GM23248 (cell line): ENCODE measurements around the gene NT5DC1. TPM values are rescaled to one million over a fixed set of nuclear protein-coding genes. Genes with fewer than 3 reads are reported as not detected.
A peak's percentile ranks its signal among the peaks of the same experiment; 100 is the strongest.

Experiments used
- DNase-seq: peaks from one replicate; pipeline ENCODE4 v3.0.0-alpha.2; 2015
- H2AFZ ChIP-seq: fragments of 200-600 bp; sonication (generic); 2 replicates; pipeline ENCODE4 v1.6.1; 2016; ENCODE audit warnings: antibody characterized with exemption
- H3F3A ChIP-seq: fragments of 200-600 bp; sonication (generic); 2 replicates; pipeline ENCODE4 v1.6.1; 2016; ENCODE audit warnings: mild to moderate bottlenecking, antibody characterized with exemption, mixed run types; ENCODE audit not compliant: insufficient read depth
- H3K27ac ChIP-seq: fragments of 200-600 bp; sonication (generic); 2 replicates; pipeline ENCODE4 v1.5.1; 2016; ENCODE audit warnings: mild to moderate bottlenecking
- H3K27me3 ChIP-seq: fragments of 200-600 bp; sonication (generic); replicated peaks from 2 replicates; pipeline ENCODE4 v1.6.1; 2016; ENCODE audit warnings: mild to moderate bottlenecking; ENCODE audit not compliant: insufficient read depth
- H3K36me3 ChIP-seq: fragments of 200-600 bp; sonication (generic); 2 replicates; pipeline ENCODE4 v1.6.1; 2016; ENCODE audit warnings: low read depth, mild to moderate bottlenecking
- H3K4me1 ChIP-seq: fragments of 200-600 bp; sonication (generic); 2 replicates; pipeline ENCODE4 v1.6.1; 2016; ENCODE audit warnings: mild to moderate bottlenecking; ENCODE audit not compliant: insufficient read depth
- H3K4me2 ChIP-seq: fragments of 200-600 bp; sonication (generic); one replicate; pipeline ENCODE4 v1.6.1; 2016; ENCODE audit warnings: mild to moderate bottlenecking; ENCODE audit not compliant: unreplicated experiment
- H3K4me3 ChIP-seq: fragments of 200-600 bp; sonication (generic); 2 replicates; pipeline ENCODE4 v1.5.1; 2016; ENCODE audit warnings: mild to moderate bottlenecking
- H3K79me2 ChIP-seq: fragments of 200-600 bp; sonication (generic); 2 replicates; pipeline ENCODE4 v1.6.1; 2016; ENCODE audit warnings: mild to moderate bottlenecking; ENCODE audit not compliant: insufficient read depth
- H3K9ac ChIP-seq: fragments of 200-600 bp; sonication (generic); 2 replicates; pipeline ENCODE4 v1.6.1; 2016; ENCODE audit warnings: mild to moderate bottlenecking
- H3K9me2 ChIP-seq: fragments of 200-600 bp; sonication (generic); 2 replicates; pipeline ENCODE4 v1.6.1; 2016; ENCODE audit warnings: mixed run types, mild to moderate bottlenecking, moderate library complexity; ENCODE audit not compliant: insufficient read depth
- H3K9me3 ChIP-seq: fragments of 200-600 bp; sonication (generic); one replicate; pipeline ENCODE4 v1.6.1; 2017; ENCODE audit warnings: low read depth
- H4K20me1 ChIP-seq: fragments of 200-600 bp; sonication (generic); 2 replicates; pipeline ENCODE4 v1.6.0; 2016; ENCODE audit not compliant: insufficient read depth
- EZH2 ChIP-seq: fragments of 200-600 bp; sonication (generic); IDR thresholded peaks from 2 replicates; pipeline ENCODE4 v1.6.1; 2018; ENCODE audit warnings: antibody characterized with exemption, mild to moderate bottlenecking; ENCODE audit not compliant: insufficient read depth, poor library complexity, severe bottlenecking
- EZH2phosphoT487 ChIP-seq: fragments of 200-600 bp; sonication (generic); IDR thresholded peaks from 2 replicates; pipeline ENCODE4 v1.6.1; 2018; ENCODE audit warnings: antibody characterized with exemption, moderate library complexity, mild to moderate bottlenecking, low read depth; ENCODE audit not compliant: insufficient read depth
- WGBS, 2 experiments: methylation state at CpG; one replicate each; pipeline ENCODE4 v1.1.6; 2015 to 2017; ENCODE audit warnings: low lambda C conversion rate in 2 of 2, low coverage in 1 of 2; ENCODE audit errors: missing lambda C conversion rate in 2 of 2; 5-methylcytosine and 5-hydroxymethylcytosine counted together
- in situ Hi-C: fragments of 300-500 bp; cut with MboI; formaldehyde crosslinking; loops from 2 replicates; pipeline ENCODE4 v1.15.0; 2020
- polyA plus RNA-seq: library from polyadenylated mRNA; unstranded; fragments of >200 nt; fragmentation: Nextera tagmentation; extraction: Ambion mirVana; gene quantifications from 2 replicates; pipeline ENCODE4 v1.2.1, GENCODE V29; 2016
- total RNA-seq: library from RNA; depleted of rRNA; stranded (reverse); fragments of >200 nt; shearing (Covaris generic); gene quantifications from 2 replicates; pipeline ENCODE4 v1.2.3, GENCODE V29; 2014

Gene NT5DC1
- total and polyA plus RNA-seq, 2 experiments from 2014 or later: 3.4 to 15.4 TPM

DNA sequence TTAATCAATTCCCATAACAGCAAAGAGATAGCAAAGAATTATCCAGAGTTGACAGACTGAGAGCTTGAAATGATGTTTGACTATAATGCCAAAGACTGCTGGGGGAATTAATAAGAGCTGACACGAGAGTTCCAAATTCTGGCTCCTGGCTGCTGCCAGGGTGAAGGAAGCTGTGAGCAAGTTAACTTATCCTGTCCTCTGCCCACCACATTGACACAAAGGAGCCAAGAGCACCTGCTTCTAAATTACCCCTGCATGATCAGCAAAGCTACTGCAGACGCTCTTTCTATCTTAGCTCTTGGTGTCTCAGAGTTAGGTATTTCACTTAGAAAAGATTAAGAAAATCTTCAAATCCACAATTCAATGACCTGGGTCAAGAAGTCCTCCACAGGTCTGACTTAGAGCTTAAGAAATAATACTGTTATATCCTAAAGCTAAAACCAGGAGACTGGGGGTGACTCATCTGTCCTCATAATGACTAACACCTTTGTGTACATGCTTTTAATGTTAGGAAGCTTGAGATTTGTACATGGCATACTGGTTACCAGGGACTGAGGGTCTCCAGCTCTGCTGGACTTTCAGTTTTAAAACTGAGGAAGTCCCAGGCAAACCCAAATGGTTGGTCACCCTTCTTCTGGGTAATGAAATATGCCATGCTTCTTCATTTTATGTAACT, 26.8 kb upstream of the NT5DC1 start:
- Histone ChIP-seq H3K4me3 (no peak overlapping the region), H3K9me2 (no peaks in the 10 kb centered on the region), H3K36me3 (no peaks in the 10 kb centered on the region), H3K79me2 (no peaks in the 10 kb centered on the region), H3K9me3 (no peaks in the 10 kb centered on the region), H2AFZ (no peak overlapping the region), H3K27me3 (no peaks in the 10 kb centered on the region), H4K20me1 (no peaks in the 10 kb centered on the region), H3K4me2 (no peak overlapping the region), H3F3A (no peaks in the 10 kb centered on the region), H3K4me1 (peaks cover 8% of the 10 kb centered on the region; the same call in 1 of the 2 replicates), H3K9ac (no peak overlapping the region), H3K27ac (no peak overlapping the region)
- DNase-seq: peak; percentile 76
- 29 to 33% methylated on average over 2 of the region's 2 CpGs for WGBS, 2 experiments
- TF ChIP-seq EZH2phosphoT487: no peak
- no peak for TF ChIP-seq EZH2
- in situ Hi-C loops: no loop called here

GRCh38 chr6:116074732-116075390, 25.8 kb upstream of the NT5DC1 start:
- in situ Hi-C loops: no loop called here
- WGBS, 2 experiments: 89 to 99% methylated on average over 2 of the region's 2 CpGs
- Histone ChIP-seq H3K27me3 (no peaks in the 10 kb centered on the region), H3K4me3 (no peak overlapping the region), H3K36me3 (no peaks in the 10 kb centered on the region), H3F3A (no peaks in the 10 kb centered on the region), H2AFZ (no peak overlapping the region), H3K9me3 (no peaks in the 10 kb centered on the region), H3K9ac (no peak overlapping the region), H3K27ac (no peak overlapping the region), H3K9me2 (no peaks in the 10 kb centered on the region), H3K4me1 (peaks cover 8% of the 10 kb centered on the region; the same call in 1 of the 2 replicates), H4K20me1 (no peaks in the 10 kb centered on the region), H3K4me2 (no peak overlapping the region), H3K79me2 (no peaks in the 10 kb centered on the region)
- DNase-seq: peak; percentile 15
- TF ChIP-seq EZH2 (no peak), EZH2phosphoT487 (no peak)

DNA sequence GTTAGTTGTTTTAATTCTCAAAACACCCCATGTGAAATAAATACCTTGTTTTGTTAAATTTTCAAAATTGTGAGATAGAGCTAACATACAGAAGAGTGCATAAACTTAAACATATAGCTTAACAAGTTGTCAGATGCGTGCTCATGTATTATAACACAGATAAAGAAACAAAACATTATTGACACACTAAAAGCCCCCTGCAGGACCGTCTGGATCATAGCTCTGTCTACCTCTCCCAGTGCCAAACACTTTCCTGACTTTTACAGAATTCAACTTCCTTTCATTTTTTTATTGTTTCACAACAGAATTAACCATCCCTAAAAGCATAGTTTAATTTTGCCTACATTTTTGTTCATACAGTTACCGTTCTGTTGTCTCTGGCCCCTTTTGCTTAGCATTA, 22.1 kb upstream of the NT5DC1 start:
- Histone ChIP-seq H3K9me2 (no peaks in the 10 kb centered on the region), H3K79me2 (no peaks in the 10 kb centered on the region), H3K36me3 (no peaks in the 10 kb centered on the region), H2AFZ (no peak overlapping the region), H4K20me1 (no peaks in the 10 kb centered on the region), H3K27ac (no peak overlapping the region), H3K27me3 (no peaks in the 10 kb centered on the region), H3K9ac (no peak overlapping the region), H3K4me2 (no peak overlapping the region), H3K9me3 (no peaks in the 10 kb centered on the region), H3K4me3 (no peak overlapping the region), H3F3A (no peaks in the 10 kb centered on the region), H3K4me1 (peaks cover 8% of the 10 kb centered on the region; the same call in 1 of the 2 replicates)
- in situ Hi-C loops: no loop called here
- WGBS, 2 experiments: 80 to 82% methylated on average over 3 of the region's 3 CpGs
- TF ChIP-seq EZH2 (no peak), EZH2phosphoT487 (no peak)
- no peak for DNase-seq

DNA sequence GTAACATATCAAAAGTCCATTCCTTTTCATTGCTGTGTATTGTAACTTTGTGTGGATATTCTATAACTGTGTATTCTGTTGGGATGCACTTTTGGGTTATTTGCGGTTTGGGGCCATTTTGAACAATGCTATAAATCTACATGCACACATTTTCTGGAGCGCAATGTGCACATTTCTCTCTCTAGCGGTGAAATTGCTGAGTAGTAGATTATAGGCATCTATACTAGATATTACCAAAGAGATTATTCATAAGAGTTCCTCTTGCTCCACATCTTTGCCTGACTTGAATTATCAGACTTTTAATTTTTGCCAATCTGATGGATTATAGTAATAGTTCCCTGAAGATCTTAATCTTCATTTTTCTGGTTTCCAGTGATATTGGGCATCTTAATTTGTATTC, 21.7 kb upstream of the NT5DC1 start:
- no peaks in the 10 kb centered on the region for H3K36me3 ChIP-seq
- no peaks in the 10 kb centered on the region for H3K9me2 ChIP-seq
- no peak overlapping the region for H2AFZ ChIP-seq
- TF ChIP-seq EZH2 (no peak), EZH2phosphoT487 (no peak)
- H3K4me3 ChIP-seq: no peak overlapping the region
- no peaks in the 10 kb centered on the region for H3K9me3 ChIP-seq
- H3K27me3 ChIP-seq: no peaks in the 10 kb centered on the region
- H3K79me2 ChIP-seq: no peaks in the 10 kb centered on the region
- in situ Hi-C loops: no loop called here
- H3K9ac ChIP-seq: no peak overlapping the region
- H3K27ac ChIP-seq: no peak overlapping the region
- 93 to 100% methylated on average over 3 of the region's 3 CpGs for WGBS, 2 experiments
- H3K4me2 ChIP-seq: no peak overlapping the region
- no peaks in the 10 kb centered on the region for H3F3A ChIP-seq
- DNase-seq: no peak
- H4K20me1 ChIP-seq: no peaks in the 10 kb centered on the region
- peaks cover 4% of the 10 kb centered on the region; the same call in 1 of the 2 replicates for H3K4me1 ChIP-seq
